GM18519 (cell line): ENCODE results near the gene FMN2.
"Not testable (repeated sequence)": the region's sequence is repeated elsewhere in the genome, so short reads cannot be mapped to it uniquely, and the experiment has no call there.

Experiments
- ATAC-seq: cut with Tn5 transposase; IDR thresholded peaks from one replicate; pipeline ENCODE4 v1.9.1; 2021; ENCODE audit warnings: mild to moderate bottlenecking, moderate library complexity; ENCODE audit not compliant: unreplicated experiment, low FRiP score

Gene FMN2

DNA sequence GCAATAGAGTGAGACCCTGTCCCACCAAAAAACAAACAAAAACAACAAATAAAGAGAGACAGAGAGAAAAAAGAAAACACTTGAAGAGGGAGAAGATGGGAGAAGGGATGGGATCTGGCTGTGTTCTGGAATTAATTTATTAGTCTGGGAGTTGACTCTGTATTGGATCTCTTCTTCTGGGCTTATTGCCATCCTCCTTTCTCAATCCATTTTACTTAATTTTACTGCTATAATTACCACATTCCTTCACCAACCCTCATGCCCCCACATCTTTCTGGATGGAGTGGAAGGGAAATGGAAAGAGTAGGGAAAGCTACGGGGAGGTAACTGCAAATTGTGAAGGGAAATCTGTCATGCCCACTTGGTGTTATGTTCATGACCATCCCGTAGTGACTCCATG lies 42.9 kb downstream of the FMN2 start:
- no peak for ATAC-seq

GRCh38 chr1:240136402-240136801 lies 44.7 kb downstream of the FMN2 start:
- ATAC-seq, result no peak

DNA sequence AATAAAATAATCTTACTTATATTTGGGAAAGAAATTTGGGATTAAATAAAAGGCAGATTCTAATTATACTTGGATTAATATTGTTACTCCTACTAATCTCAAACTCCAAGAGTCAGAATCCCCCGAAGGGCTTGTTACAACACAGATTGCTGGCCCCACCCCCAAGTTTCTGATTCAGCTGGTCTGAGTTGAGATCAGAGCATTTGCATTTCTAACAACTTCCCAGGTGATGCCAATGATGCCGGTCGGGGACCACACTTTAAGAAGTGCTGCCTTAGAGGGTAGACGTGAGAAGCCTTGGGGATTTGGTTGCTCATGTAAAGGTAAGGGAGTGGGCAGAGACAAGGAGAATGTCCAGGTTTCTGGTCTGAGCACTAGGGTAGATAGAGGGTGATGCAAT lies 47.2 kb downstream of the FMN2 start:
- no peak for ATAC-seq

GRCh38 chr1:240139511-240139910 lies 47.8 kb downstream of the FMN2 start:
- no peak for ATAC-seq

- no peak for ATAC-seq
Measured at GRCh38 chr1:240145120-240145519, 53.4 kb downstream of the FMN2 start.

GRCh38 chr1:240148333-240148732 lies 56.6 kb downstream of the FMN2 start:
- ATAC-seq, result no peak

DNA sequence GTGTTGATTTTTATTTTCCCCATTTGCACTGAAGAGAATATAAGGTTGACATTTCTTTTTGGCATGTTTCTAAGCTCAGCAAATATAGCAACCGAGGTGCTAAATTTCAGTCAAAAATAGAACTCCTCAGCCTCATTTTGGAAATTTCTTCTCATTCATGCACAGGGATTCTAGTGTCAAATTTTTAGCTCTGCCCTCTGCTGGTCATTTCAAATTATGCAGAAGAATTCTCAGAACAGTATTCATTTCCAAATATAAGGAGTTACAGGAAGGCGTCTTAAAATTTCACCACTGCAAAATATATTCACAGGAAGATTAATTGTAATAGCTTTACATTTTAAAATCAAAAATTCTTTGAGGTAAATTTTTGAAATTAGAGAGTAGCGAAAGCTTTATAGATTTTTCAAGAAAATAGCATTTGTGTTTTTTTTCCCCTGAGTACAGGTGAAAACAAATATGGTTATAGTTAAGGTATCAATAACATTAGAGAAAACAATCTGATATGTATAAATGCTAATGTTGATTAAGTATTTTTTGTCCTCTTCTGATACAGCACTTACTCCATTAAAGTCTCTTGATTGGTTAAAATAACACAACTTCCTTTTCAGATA lies 57.9 kb downstream of the FMN2 start:
- peak; percentile 63 for ATAC-seq

DNA sequence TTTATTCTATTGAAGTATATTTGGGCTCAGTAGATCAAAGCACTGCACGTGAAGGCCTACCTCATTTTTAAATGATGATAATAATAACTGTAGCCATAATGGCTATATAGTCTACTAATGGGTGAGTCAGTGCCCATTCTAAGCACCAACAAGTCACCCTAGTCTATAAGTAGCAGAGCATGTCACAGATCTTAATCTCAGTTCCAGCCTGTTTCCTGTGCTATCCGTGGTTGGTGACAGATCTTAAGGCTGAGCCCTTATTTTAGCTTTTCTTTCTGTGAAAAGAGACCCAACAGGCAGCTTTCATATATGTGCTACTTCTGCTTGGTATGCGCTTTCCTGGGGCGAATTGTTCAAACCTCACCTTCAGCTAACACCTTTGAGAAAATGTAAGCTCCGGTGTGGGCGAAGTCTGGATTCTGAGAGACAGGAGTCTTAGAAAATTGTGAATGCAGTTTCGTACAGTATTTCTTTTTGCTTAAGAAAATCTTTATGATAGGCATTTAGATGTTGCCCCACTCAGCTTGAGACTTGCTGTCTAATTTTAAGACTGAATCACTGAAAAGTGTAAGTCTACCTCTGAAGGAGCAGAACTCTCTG lies 59.6 kb downstream of the FMN2 start:
- ATAC-seq, result no peak

- no peak for ATAC-seq
Measured at GRCh38 chr1:240152611-240153297, 61.1 kb downstream of the FMN2 start.

- ATAC-seq, result no peak
Measured at GRCh38 chr1:240155605-240156004, 63.9 kb downstream of the FMN2 start.

DNA sequence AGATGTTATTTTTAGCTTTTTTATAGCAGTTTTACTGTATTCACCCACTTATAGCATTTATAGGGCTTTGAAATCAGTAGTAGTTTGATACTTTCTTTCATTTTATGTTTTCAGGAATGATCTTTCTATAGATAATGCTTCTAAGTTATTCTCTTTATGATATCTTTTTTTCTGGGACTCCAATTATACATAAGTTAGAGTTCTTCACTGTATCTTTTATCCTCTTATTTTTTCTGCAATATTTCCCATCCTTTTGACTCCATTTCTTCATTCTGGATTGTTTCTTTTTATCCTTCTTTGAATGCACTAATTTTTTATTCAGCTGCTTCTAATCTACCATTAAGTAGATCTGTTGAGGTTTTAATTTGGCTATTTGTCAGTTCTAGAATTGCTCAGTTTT lies 73.1 kb downstream of the FMN2 start:
- no peak for ATAC-seq

DNA sequence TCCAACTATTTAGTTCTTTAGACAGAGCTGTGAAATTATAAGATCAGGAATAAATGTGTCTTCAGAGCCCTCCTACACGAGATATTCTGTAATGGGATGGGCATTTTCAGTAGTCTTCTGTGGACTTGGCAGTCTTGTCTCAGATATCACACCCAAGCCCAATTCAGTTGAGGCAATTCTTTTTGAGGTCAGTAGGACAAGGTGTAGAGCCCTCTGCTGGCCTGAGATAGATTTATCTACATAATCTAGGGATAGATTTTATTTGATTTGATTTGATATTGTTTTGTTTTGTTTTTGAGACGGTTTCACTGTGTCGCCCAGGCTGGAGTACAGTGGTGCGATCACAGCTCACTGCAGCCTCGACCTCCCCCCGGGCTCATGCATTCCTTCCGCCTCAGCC lies 77.5 kb downstream of the FMN2 start:
- no peak for ATAC-seq

DNA sequence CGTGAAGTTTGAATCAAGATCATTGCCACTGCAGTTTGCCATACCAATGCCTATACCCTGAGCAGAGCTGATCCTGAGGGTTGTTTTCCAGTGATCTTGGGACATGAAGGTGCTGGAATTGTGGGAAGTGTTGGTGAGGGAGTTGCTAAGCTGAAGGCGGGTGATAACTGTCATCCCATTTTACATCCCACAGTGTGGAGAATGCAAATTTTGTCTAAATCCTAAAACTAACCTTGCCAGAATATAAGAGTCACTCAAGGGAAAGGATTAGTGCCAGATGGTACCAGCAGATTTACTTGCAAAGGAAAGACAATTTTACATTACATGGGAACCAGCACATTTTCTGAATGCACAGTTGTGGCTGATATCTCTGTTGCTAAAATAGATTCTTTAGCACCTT lies 78.6 kb downstream of the FMN2 start:
- no peak for ATAC-seq

DNA sequence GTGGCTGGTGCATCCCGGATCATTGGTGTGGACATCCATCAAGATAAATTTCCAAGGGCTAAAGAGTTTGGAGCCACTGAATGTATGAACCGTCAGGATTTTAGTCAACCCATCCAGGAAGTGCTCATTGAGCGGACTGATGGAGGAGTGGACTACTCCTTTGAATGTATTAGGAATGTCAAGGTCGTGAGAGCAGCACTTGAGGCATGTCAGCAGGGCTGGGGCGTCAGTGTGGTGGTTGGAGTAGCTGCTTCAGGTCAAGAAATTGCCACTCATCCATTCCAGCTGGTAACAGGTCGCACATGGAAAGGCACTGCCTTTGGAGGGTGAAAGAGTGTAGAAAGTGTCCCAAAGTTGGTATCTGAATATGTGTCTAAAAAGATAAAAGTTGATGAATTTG lies 79.1 kb downstream of the FMN2 start:
- ATAC-seq, result no peak

DNA sequence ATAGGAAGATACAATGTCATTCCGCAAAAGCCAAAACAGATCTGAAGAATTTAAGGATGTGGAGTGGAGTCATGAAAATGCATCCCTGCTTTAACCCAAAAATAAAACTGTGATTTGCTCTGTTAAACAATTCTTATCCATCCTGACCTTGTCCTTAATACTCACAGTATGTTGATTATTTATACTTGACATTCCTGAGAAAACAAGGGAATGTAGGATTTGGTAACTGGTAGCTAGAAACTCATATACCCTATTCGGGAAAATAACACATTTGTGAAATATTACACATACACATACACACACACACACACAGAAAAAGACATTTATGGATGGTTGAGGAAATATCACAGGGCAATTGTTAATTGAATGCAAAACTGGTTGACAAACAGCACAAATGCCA lies 80.2 kb downstream of the FMN2 start:
- ATAC-seq, result no peak

DNA sequence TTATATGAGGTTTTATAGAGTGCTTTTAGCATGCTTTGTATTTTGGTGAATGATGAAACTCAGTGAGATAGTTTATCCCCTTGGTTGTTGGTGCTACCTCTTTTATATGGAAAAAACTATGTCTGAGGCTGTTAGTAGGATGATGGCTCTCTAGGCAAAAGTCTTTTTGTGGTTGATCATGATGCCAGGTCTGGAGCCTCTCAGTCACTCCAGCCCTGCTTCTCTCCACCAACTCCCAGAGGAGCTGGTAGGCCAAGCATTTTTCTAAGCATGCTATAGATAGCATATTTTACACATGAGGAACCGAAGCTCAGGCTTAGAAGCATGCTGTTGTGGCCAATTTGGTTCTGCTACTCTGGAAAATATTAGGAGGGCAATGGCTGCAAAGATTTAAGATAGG lies 82.2 kb downstream of the FMN2 start:
- no peak for ATAC-seq

DNA sequence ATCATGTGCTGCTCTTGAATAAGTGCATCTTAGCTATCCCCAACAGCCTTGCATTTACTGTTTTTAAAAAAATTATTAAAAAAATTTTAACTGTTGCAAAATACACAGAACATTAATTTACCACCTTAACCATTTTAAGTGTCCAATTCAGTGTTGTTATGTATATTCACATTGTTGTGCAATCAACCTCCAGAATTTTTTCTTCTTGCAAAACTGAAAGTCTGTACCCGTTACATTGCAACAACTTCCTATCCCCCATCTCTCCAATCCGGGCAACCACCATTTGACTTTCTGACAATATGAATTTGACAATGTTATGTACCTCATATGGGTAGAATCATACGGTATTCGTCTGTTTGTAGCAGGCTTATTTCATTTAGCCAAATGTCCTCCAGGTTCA lies 83.1 kb downstream of the FMN2 start:
- no peak for ATAC-seq

GRCh38 chr1:240178366-240178765 lies 86.7 kb downstream of the FMN2 start:
- ATAC-seq, result no peak

DNA sequence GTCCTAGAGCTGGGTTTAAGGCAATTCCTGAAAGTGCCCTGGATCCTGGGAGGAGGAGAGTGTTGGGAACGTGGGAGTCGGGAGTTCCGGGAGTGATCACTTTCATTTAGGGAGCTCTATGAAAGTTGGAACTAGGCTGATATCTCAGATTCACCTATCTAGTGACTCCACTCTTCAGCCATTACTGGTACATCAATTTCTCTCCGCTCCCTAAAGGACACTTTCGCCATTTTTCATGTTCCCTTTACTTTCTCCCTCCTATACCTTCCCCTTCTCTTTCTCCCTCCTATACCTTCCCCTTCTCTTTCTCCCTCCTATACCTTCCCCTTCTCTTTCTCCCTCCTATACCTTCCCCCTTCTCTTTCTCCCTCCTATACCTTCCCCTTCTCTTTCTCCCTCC lies 93.0 kb downstream of the FMN2 start:
- not testable (repeated sequence) for ATAC-seq

GRCh38 chr1:240188139-240188538 lies 96.5 kb downstream of the FMN2 start:
- ATAC-seq, result no peak

GRCh38 chr1:240189386-240189989 lies 97.8 kb downstream of the FMN2 start:
- ATAC-seq, result peak; percentile 82
